DOHH2 (cell line): ENCODE data around the gene COL26A1.

Experiments
- H3F3A ChIP-seq: fragments of 200-600 bp; sonication (generic), shearing (Covaris generic); 2 replicates; pipeline ENCODE4 v1.6.0; 2016; ENCODE audit warnings: antibody characterized with exemption, mild to moderate bottlenecking; ENCODE audit not compliant: control insufficient read depth, insufficient read depth
- H3K27ac ChIP-seq: fragments of 200-600 bp; sonication (generic); 2 replicates; pipeline ENCODE4 v1.5.1; 2014; ENCODE audit warnings: low read depth, mild to moderate bottlenecking, low read length, moderate library complexity
- H3K27me3 ChIP-seq: fragments of 200-600 bp; sonication (generic); 2 replicates; pipeline ENCODE4 v1.6.1; 2014; ENCODE audit warnings: mild to moderate bottlenecking, low read length, mixed read lengths; ENCODE audit not compliant: control insufficient read depth
- H3K36me3 ChIP-seq: fragments of 200-600 bp; sonication (generic); 2 replicates; pipeline ENCODE4 v1.6.1; 2014; ENCODE audit warnings: mild to moderate bottlenecking, low read length, moderate library complexity, mixed read lengths; ENCODE audit not compliant: control insufficient read depth
- H3K4me1 ChIP-seq: fragments of 200-600 bp; sonication (generic); 2 replicates; pipeline ENCODE4 v1.6.1; 2014; ENCODE audit warnings: mild to moderate bottlenecking, low read length, mixed read lengths; ENCODE audit not compliant: control insufficient read depth
- H3K4me2 ChIP-seq: fragments of 200-600 bp; sonication (generic); 2 replicates; pipeline ENCODE4 v1.6.0; 2014; ENCODE audit warnings: mild to moderate bottlenecking, low read length, moderate library complexity
- H3K4me3 ChIP-seq: fragments of 200-600 bp; sonication (generic); 2 replicates; pipeline ENCODE4 v1.5.1; 2014; ENCODE audit warnings: mild to moderate bottlenecking, low read length, mixed read lengths
- H3K79me2 ChIP-seq: fragments of 200-600 bp; sonication (generic); 2 replicates; pipeline ENCODE4 v1.6.1; 2014; ENCODE audit warnings: mild to moderate bottlenecking, low read length, mixed read lengths; ENCODE audit not compliant: control insufficient read depth
- H3K9me2 ChIP-seq: fragments of 200-600 bp; sonication (generic); replicated peaks from 2 replicates; pipeline ENCODE4 v1.6.1; 2014; ENCODE audit warnings: mild to moderate bottlenecking, low read length, mixed read lengths; ENCODE audit not compliant: control insufficient read depth
- H3K9me3 ChIP-seq: fragments of 200-600 bp; sonication (generic); 2 replicates; pipeline ENCODE4 v1.6.1; 2014; ENCODE audit warnings: antibody characterized with exemption, low read length, mixed read lengths; ENCODE audit not compliant: control insufficient read depth, insufficient read depth
- H4K20me1 ChIP-seq: fragments of 200-600 bp; sonication (generic); 2 replicates; pipeline ENCODE4 v1.6.0; 2014; ENCODE audit warnings: low read depth, mild to moderate bottlenecking, antibody characterized with exemption, low read length, moderate library complexity; ENCODE audit not compliant: control insufficient read depth, insufficient read depth
- CTCF ChIP-seq: fragments of 200-600 bp; sonication (generic); IDR thresholded peaks from one replicate; pipeline ENCODE4 v1.5.1; 2014; ENCODE audit warnings: antibody characterized with exemption, mild to moderate bottlenecking, low read depth, low read length; ENCODE audit not compliant: poor library complexity, severe bottlenecking
- EZH2phosphoT487 ChIP-seq: fragments of 200-600 bp; sonication (generic); IDR thresholded peaks from 2 replicates; pipeline ENCODE4 v1.6.1; 2017; ENCODE audit warnings: borderline replicate concordance, mild to moderate bottlenecking, antibody characterized with exemption, low read length, moderate library complexity, mixed read lengths

The COL26A1 gene

GRCh38 chr7:101543242-101543766 lies 180.6 kb downstream of the COL26A1 start:
- no peaks in the 10 kb centered on the region for H4K20me1 ChIP-seq
- no peak overlapping the region for H3K4me2 ChIP-seq
- H3F3A ChIP-seq: no peaks in the 10 kb centered on the region
- no peak overlapping the region for H3K4me3 ChIP-seq
- H3K9me2 ChIP-seq: no peaks in the 10 kb centered on the region
- no peaks in the 10 kb centered on the region for H3K9me3 ChIP-seq
- H3K4me1 ChIP-seq: no peaks in the 10 kb centered on the region; the same call in 1 of the 2 replicates
- H3K79me2 ChIP-seq: no peaks in the 10 kb centered on the region
- TF ChIP-seq EZH2phosphoT487 (no peak), CTCF (no peak)
- no peaks in the 10 kb centered on the region; the same call in 1 of the 2 replicates for H3K27me3 ChIP-seq
- no peaks in the 10 kb centered on the region for H3K36me3 ChIP-seq
- no peak overlapping the region for H3K27ac ChIP-seq

- Histone ChIP-seq H3K9me3 (no peaks in the 10 kb centered on the region), H3K27ac (no peak overlapping the region), H4K20me1 (no peaks in the 10 kb centered on the region), H3K4me1 (no peaks in the 10 kb centered on the region; the same call in 1 of the 2 replicates), H3K36me3 (no peaks in the 10 kb centered on the region), H3K4me3 (no peak overlapping the region), H3K9me2 (no peaks in the 10 kb centered on the region), H3K27me3 (no peaks in the 10 kb centered on the region; the same call in 1 of the 2 replicates), H3F3A (no peaks in the 10 kb centered on the region), H3K79me2 (no peaks in the 10 kb centered on the region), H3K4me2 (no peak overlapping the region)
- TF ChIP-seq EZH2phosphoT487 (no peak), CTCF (no peak)
Measured at GRCh38 chr7:101543846-101544245, 181.2 kb downstream of the COL26A1 start.

GRCh38 chr7:101545441-101546190 lies 182.9 kb downstream of the COL26A1 start:
- no peak overlapping the region for H3K4me3 ChIP-seq
- H3K9me2 ChIP-seq: no peaks in the 10 kb centered on the region
- no peak overlapping the region for H3K27ac ChIP-seq
- no peaks in the 10 kb centered on the region for H3K4me1 ChIP-seq
- no peaks in the 10 kb centered on the region for H3F3A ChIP-seq
- H4K20me1 ChIP-seq: no peaks in the 10 kb centered on the region
- no peaks in the 10 kb centered on the region for H3K79me2 ChIP-seq
- no peaks in the 10 kb centered on the region for H3K36me3 ChIP-seq
- H3K9me3 ChIP-seq: no peaks in the 10 kb centered on the region
- no peak overlapping the region for H3K4me2 ChIP-seq
- no peaks in the 10 kb centered on the region; the same call in 1 of the 2 replicates for H3K27me3 ChIP-seq
- no peak for TF ChIP-seq CTCF
- TF ChIP-seq EZH2phosphoT487: no peak
